Neural progenitor cell (in vitro differentiated cells): Measurements from ENCODE around the gene TREH. TPM values are rescaled to one million over a fixed set of nuclear protein-coding genes. Genes with fewer than 3 reads are reported as not detected.

Experiments used
- DNase-seq: peaks from one replicate; pipeline ENCODE4 v3.0.0-alpha.2; 2016; ENCODE audit warnings: low spot score
- H2AFZ ChIP-seq: fragments of 200-600 bp; sonication (generic); replicated peaks from 2 replicates; pipeline ENCODE4 v1.6.1; 2016; ENCODE audit warnings: antibody characterized with exemption
- H3F3A ChIP-seq: fragments of 200-600 bp; sonication (generic); 2 replicates; pipeline ENCODE4 v1.6.1; 2016; ENCODE audit warnings: antibody characterized with exemption, low read depth
- H3K27ac ChIP-seq: fragments of 200-600 bp; sonication (generic); 2 replicates; pipeline ENCODE4 v1.5.1; 2016; ENCODE audit warnings: mild to moderate bottlenecking
- H3K27me3 ChIP-seq: fragments of 200-600 bp; sonication (generic); 2 replicates; pipeline ENCODE4 v1.6.1; 2016; ENCODE audit warnings: mild to moderate bottlenecking, moderate library complexity
- H3K36me3 ChIP-seq: fragments of 200-600 bp; sonication (generic); 2 replicates; pipeline ENCODE4 v1.5.1; 2016
- H3K4me1 ChIP-seq: fragments of 200-600 bp; sonication (generic); 2 replicates; pipeline ENCODE4 v1.6.1; 2016; ENCODE audit warnings: mixed run types
- H3K4me2 ChIP-seq: fragments of 200-600 bp; sonication (generic); 2 replicates; pipeline ENCODE4 v1.6.1; 2016
- H3K4me3 ChIP-seq: fragments of 200-600 bp; sonication (generic); 2 replicates; pipeline ENCODE4 v1.5.1; 2016
- H3K79me2 ChIP-seq: fragments of 200-600 bp; sonication (generic); 2 replicates; pipeline ENCODE4 v1.6.1; 2016; ENCODE audit warnings: low read depth
- H3K9ac ChIP-seq: fragments of 200-600 bp; sonication (generic); 2 replicates; pipeline ENCODE4 v1.6.1; 2016
- H3K9me3 ChIP-seq: fragments of 200-600 bp; sonication (generic); 2 replicates; pipeline ENCODE4 v1.5.1; 2016; ENCODE audit warnings: low read depth
- H4K20me1 ChIP-seq: fragments of 200-600 bp; sonication (generic); 2 replicates; pipeline ENCODE4 v1.6.1; 2016; ENCODE audit warnings: low read depth
- H3K27ac Mint-ChIP-seq: 3 replicates; pipeline ENCODE4 v1.8.0; 2021; ENCODE audit warnings: mixed read lengths
- H3K27me3 Mint-ChIP-seq: 2 replicates; pipeline ENCODE4 v1.8.0; 2022; ENCODE audit warnings: low read depth, mild to moderate bottlenecking, inconsistent platforms, moderate library complexity, mixed read lengths; ENCODE audit not compliant: insufficient read depth
- H3K36me3 Mint-ChIP-seq: 3 replicates; pipeline ENCODE4 v1.8.0; 2021; ENCODE audit warnings: mixed read lengths
- H3K4me1 Mint-ChIP-seq: 3 replicates; pipeline ENCODE4 v1.8.0; 2021; ENCODE audit warnings: mixed read lengths
- H3K4me3 Mint-ChIP-seq: 3 replicates; pipeline ENCODE4 v1.8.0; 2021; ENCODE audit warnings: mild to moderate bottlenecking, moderate library complexity, mixed read lengths
- H3K9me3 Mint-ChIP-seq: 3 replicates; pipeline ENCODE4 v1.8.0; 2020; ENCODE audit warnings: mixed read lengths
- CTCF ChIP-seq: fragments of 200-600 bp; sonication (generic); IDR thresholded peaks from 2 replicates; pipeline ENCODE4 v1.5.1; 2017; ENCODE audit warnings: antibody characterized with exemption, mild to moderate bottlenecking
- EZH2 ChIP-seq: fragments of 200-600 bp; sonication (generic); IDR thresholded peaks from 2 replicates; pipeline ENCODE4 v1.6.1; 2017; ENCODE audit warnings: antibody characterized with exemption, mild to moderate bottlenecking, moderate library complexity
- EZH2phosphoT487 ChIP-seq: fragments of 200-600 bp; sonication (generic); IDR thresholded peaks from 2 replicates; pipeline ENCODE4 v1.6.1; 2017; ENCODE audit warnings: antibody characterized with exemption
- total RNA-seq: library from RNA; depleted of rRNA; stranded (reverse); fragments of >200 nt; gene quantifications from 2 replicates; pipeline ENCODE4 v1.2.3, GENCODE V29; 2015; ENCODE audit warnings: low replicate concordance

Gene TREH
- total RNA-seq, 1 donor from 2014 or later, result not detected

GRCh38 chr11:118706546-118706825, 27.0 kb upstream of the TREH start:
- Histone ChIP-seq H4K20me1 (no peaks in the 10 kb centered on the region), H3K9me3 (no peaks in the 10 kb centered on the region), H3K4me1 (peaks cover 15% of the 10 kb centered on the region), H3F3A (peaks cover 10% of the 10 kb centered on the region), H3K36me3 (no peaks in the 10 kb centered on the region), H3K9ac (no peak overlapping the region), H3K27me3 (no peaks in the 10 kb centered on the region), H3K4me2 (no peak overlapping the region), H3K79me2 (no peaks in the 10 kb centered on the region), H3K4me3 (no peak overlapping the region), H2AFZ (peak overlapping the region; percentile 79), H3K27ac (no peak overlapping the region)
- Mint-ChIP-seq H3K4me3 (peak overlapping the region; percentile 0), H3K27me3 (peaks cover 4% of the 10 kb centered on the region), H3K36me3 (no peaks in the 10 kb centered on the region), H3K4me1 (peaks cover 21% of the 10 kb centered on the region), H3K9me3 (no peaks in the 10 kb centered on the region), H3K27ac (peak overlapping the region; percentile 77)
- DNase-seq, result no peak
- TF ChIP-seq EZH2phosphoT487, result no peak
- TF ChIP-seq CTCF, result no peak
- TF ChIP-seq EZH2, result no peak

- Histone ChIP-seq H3K4me2 (peak overlapping the region; percentile 62), H2AFZ (peak overlapping the region; percentile 79), H3K9me3 (no peaks in the 10 kb centered on the region), H3K4me3 (no peak overlapping the region), H3F3A (peaks cover 10% of the 10 kb centered on the region), H3K4me1 (peaks cover 15% of the 10 kb centered on the region), H3K27ac (no peak overlapping the region), H3K9ac (no peak overlapping the region), H4K20me1 (no peaks in the 10 kb centered on the region), H3K79me2 (no peaks in the 10 kb centered on the region), H3K27me3 (no peaks in the 10 kb centered on the region), H3K36me3 (no peaks in the 10 kb centered on the region)
- Mint-ChIP-seq H3K4me3 (peak overlapping the region; percentile 0), H3K27me3 (peaks cover 4% of the 10 kb centered on the region), H3K27ac (peak overlapping the region; percentile 77), H3K36me3 (no peaks in the 10 kb centered on the region), H3K4me1 (peaks cover 21% of the 10 kb centered on the region), H3K9me3 (no peaks in the 10 kb centered on the region)
- DNase-seq, result peak; percentile 39
- TF ChIP-seq CTCF, result no peak
- TF ChIP-seq EZH2, result no peak
- TF ChIP-seq EZH2phosphoT487, result no peak
Observed at GRCh38 chr11:118705791-118706545, 26.5 kb upstream of the TREH start.

- Histone ChIP-seq H3K4me1 (peaks cover 15% of the 10 kb centered on the region), H3K79me2 (no peaks in the 10 kb centered on the region), H3K27me3 (no peaks in the 10 kb centered on the region), H3K4me2 (peak overlapping the region; percentile 62), H3K36me3 (no peaks in the 10 kb centered on the region), H2AFZ (peak overlapping the region; percentile 59), H3K9me3 (no peaks in the 10 kb centered on the region), H3K27ac (no peak overlapping the region), H4K20me1 (no peaks in the 10 kb centered on the region), H3K4me3 (no peak overlapping the region), H3K9ac (no peak overlapping the region), H3F3A (peaks cover 10% of the 10 kb centered on the region)
- H3K4me1 Mint-ChIP-seq, result peaks cover 21% of the 10 kb centered on the region
- H3K36me3 Mint-ChIP-seq, result no peaks in the 10 kb centered on the region
- peaks cover 3% of the 10 kb centered on the region for H3K9me3 Mint-ChIP-seq
- H3K27ac Mint-ChIP-seq, result peak overlapping the region; percentile 94
- TF ChIP-seq EZH2phosphoT487 (no peak), CTCF (no peak), EZH2 (no peak)
- no peak overlapping the region for H3K4me3 Mint-ChIP-seq
- H3K27me3 Mint-ChIP-seq, result peaks cover 4% of the 10 kb centered on the region
- peak; percentile 51 for DNase-seq
Observed at GRCh38 chr11:118705111-118705741, 25.8 kb upstream of the TREH start.
